T-helper 2 cell treated with Interferon-gamma antibody and Interleukin-4, amounts not matched to agents 100 ng/mL and 5 ng/mL, for 36 hours (primary cell): ENCODE data around the gene KCNIP1. TPM values are rescaled to one million over a fixed set of nuclear protein-coding genes. Genes with fewer than 3 reads are reported as not detected.

Source experiments
- intact Hi-C: fragments of 100-400 bp; cut with micrococcal nuclease; formaldehyde crosslinking; loops from one replicate; pipeline ENCODE4 v1.15.1; 2023
- total RNA-seq: library from RNA; stranded (reverse); gene quantifications from 2 replicates; pipeline ENCODE4 v1.2.3, GENCODE V29; 2022

The KCNIP1 gene
- total RNA-seq, 1 donor from 2014 or later, result not detected

DNA sequence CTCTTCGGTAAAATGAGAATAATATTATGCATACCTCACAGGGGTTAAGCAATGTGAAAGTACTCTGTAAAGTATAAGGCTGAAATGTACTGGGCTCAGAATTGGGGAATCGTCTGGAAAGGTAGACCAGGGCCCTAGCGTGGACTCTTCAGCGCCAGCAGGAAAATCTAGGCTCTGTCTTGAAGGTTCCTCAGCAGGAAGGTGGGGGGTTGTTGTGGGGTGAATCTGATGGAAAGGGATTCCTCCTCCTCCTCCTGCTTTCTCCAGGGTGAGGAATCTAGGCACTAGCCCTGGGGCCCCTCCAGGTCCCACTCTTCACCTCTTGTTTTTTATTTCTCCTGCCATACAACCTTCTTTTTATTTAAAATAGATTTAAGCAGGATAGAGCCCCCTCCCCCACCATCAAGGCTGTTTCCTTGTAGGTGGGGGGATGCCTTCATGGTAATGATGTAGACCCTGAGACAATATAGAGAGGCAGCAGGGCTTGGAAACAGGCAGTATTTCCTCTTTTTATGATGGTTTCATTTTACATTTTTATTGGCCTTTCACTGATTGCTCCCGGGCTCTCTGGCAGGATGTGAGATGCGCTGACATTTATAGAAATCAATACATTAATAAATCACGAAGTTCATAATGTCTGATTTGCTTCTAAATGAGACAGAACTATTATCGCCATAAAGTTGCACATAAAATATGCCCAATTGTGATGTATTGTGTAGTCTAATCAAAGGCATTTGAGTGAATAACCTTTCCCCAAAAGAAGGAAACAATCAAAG lies 200.8 kb downstream of the KCNIP1 start:
- intact Hi-C loops, result no loop called here

GRCh38 chr5:170709640-170710039 lies 205.8 kb downstream of the KCNIP1 start:
- intact Hi-C loops, result no loop called here

DNA sequence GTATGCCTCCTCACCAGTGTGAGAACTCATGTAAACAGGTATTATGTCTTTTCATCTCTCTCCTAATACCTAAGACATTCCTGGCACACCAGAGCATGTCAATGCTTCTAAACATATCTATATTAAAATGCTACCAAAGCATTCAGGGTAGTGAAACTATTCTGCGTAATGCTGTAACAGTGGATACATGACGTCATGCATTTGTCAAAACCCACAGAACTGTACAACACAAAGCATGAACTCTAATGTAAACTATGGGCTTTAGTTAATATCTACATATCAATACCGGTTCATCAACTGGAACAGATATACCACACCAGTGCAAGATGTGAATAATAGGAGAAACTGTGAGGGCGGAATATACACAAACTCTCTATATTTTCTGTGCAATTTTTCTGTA lies 207.5 kb downstream of the KCNIP1 start:
- intact Hi-C loops, result no loop called here

DNA sequence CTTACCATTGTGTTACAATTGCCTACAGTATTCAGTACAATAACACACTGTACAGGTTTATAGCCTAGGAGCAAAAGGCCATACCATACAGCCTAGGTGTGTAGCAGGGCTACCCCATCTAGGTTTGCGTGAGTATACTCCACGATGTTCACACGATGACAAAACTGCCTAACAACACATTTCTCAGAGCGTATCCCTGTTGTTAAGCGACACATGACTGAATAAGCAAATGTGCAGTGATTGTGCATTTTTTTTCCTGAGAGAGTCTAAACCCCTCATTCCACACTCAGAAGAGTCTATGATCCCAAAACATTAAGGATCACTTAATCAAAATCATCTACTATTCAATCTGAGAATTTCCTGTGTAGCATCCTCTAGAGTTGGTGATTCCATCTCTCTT lies 211.3 kb downstream of the KCNIP1 start:
- intact Hi-C loops, result no loop called here

DNA sequence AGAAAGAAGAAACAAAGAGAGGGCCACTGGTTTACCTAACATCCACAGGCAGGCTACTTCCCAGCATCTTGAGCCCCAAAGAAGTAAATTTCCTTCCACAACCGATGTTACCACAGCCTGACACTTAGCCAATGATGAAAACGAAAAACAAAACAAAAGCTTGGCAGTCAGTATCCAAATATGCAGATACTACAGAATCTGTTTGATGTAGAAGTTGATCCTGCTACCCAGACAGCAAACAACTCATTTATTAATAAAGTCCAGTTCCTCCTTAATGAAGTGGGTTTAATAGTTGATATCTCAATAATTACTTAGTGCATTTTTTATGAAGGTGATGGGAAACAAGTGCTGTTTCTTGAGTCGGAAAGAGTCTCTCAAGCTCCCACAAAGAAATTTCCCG lies 212.6 kb downstream of the KCNIP1 start:
- intact Hi-C loops, result no loop called here

- intact Hi-C loops, result no loop called here
Observed at GRCh38 chr5:170719551-170719950, 215.7 kb downstream of the KCNIP1 start.

- intact Hi-C loops, result no loop called here
Observed at GRCh38 chr5:170720179-170720578, 216.4 kb downstream of the KCNIP1 start.

DNA sequence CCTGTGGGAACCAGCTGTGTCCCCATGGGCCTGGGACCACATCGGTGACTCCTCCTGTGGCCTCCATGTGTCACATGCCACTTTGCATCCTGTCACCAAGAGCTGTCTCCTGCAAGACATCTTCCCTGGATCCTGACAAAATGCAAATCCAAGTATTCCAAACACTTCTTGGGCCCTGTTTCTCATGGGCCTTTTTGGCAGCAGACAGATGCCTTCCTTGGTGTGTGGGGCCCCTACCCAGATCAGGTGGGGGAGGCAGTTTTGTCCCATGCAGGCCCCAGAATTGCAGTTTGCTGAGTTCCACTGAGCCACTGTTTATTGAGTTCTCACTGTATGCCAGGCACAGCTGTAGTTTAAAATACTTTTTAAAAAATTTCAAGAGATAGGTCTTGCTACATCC lies 217.2 kb downstream of the KCNIP1 start:
- intact Hi-C loops, result no loop called here

GRCh38 chr5:170721681-170722080 lies 217.9 kb downstream of the KCNIP1 start:
- intact Hi-C loops, result no loop called here

DNA sequence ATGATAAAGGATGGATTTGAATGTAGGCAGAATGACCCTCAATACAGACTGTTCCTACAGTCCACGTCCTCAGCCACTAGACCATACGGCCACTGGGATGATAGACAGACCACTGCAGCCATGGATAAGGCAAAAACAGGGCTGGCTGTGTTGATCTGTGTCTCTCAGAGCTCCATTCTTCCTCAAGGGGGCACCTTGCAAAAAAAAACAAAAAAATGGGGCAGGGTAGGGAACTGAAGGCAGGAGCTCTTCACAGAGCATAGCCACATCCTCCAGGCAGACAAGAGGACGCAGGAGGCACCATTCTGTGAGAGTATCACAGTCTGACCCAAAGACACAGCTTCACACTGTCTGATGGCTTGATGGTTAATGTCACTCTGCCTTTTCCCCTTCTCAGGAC lies 218.5 kb downstream of the KCNIP1 start:
- intact Hi-C loops, result no loop called here

DNA sequence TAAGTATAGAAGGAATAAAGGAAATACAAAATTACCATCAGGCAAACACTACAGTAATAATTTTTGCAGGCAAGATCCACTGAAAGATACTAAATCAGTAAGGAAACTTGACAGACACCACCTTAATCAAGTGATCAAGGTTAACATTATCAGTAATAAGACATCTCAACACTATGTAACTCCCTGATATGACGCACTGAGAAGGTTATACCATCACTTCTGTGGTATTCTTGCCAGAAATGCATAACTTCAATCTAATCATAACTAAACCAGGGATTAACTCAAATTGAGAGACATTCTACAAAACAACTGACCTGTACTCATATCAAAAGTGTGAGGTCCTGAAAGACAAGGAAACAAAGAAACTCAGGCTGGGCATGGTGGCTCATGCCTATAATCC lies 227.2 kb downstream of the KCNIP1 start:
- intact Hi-C loops, result no loop called here

DNA sequence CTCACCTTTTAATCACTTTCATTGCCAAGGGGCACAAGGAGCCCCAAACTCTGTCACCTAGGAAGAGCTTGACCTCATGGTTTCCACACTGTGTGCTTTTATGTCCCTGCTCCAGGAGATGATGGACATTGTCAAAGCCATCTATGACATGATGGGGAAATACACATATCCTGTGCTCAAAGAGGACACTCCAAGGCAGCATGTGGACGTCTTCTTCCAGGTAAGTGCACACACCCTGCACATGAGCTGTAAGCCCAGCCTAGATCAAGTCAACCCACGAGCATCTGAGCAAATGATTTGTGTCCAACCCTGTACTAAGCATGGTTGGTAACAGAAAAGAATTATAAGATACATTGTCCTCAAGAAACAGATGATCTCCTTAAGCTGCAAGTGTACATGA lies 228.9 kb downstream of the KCNIP1 start:
- intact Hi-C loops, result no loop called here

DNA sequence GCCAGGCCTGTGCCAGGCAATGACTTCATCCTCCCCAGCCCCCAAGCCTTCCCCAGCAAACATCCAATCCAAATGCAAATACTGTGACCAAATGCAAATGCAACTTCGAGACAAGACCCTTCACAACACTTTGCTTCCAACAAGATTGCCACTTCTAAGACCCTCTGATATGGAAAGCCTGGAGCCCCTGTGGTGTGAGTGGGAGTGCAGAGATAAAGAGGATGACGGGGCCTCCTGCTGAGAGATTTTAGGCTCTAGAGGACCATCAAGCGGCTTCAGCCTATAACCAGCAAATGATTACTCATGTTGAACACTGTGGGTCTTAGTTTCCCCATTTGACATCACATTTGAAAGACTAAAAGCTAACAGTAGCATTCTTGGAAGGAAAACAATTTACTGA lies 233.1 kb downstream of the KCNIP1 start:
- intact Hi-C loops, result no loop called here

GRCh38 chr5:170737591-170737990 lies 233.8 kb downstream of the KCNIP1 start:
- intact Hi-C loops, result no loop called here

GRCh38 chr5:170738840-170739239 lies 235.0 kb downstream of the KCNIP1 start:
- intact Hi-C loops, result no loop called here

- intact Hi-C loops, result no loop called here
Observed at GRCh38 chr5:170739446-170739845, 235.6 kb downstream of the KCNIP1 start.

DNA sequence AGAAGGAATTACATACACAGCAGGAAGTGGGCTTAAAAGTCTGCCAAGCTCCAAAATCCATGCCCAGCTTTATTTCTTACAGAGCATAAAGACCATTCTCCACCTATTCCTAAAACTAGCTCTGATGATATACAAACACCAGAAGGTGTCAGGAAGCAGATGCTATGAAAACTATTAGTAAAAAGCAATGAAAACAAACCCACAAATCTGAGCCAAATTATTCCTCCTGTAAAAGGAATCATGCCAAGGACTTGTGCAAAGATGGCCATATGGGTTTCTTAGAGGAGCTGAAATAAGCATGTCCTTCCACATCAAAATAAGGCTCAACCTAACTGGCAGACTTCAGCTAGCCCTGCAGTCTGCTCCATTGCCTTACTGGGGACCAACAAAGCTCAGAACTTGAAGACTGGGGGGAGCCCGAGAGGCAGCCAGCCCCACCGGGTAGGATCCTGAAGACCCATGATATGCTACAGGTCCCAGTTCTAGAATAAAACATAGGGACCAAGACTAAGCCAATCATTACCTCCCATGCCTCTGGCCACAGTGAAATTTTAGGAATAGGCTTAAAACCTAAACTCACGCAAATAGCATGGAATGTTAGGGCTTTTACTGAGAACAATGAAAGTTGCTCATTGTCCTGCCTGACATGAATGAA lies 236.9 kb downstream of the KCNIP1 start:
- intact Hi-C loops, result loop anchor here (5.0 kb wide), 1 partner anchor 602 kb away; no protein-coding TSS in a partner anchor

- intact Hi-C loops, result loop anchor here (5.0 kb wide), 1 partner anchor 600 kb away; no protein-coding TSS in a partner anchor
Observed at GRCh38 chr5:170741801-170742200, 238.0 kb downstream of the KCNIP1 start.

DNA sequence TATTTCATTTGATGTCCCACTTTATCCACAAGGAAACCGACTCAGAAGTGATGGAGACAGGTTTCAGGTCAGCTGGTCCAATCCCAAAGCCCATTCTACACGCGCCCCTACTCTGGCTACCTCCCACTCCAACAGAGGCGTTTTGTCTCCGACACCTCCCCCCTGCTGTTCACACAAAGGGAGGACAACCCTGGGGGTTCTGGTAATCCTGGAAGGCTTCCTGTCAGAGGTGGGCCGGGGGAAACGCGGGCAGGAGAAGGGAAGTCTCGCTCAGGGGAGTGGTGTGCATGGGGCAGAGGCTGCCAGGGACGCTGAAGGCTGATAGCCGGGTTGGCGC lies 240.0 kb downstream of the KCNIP1 start:
- intact Hi-C loops, result loop anchor here (5.0 kb wide), 1 partner anchor 598 kb away; no protein-coding TSS in a partner anchor

GRCh38 chr5:170745481-170746071 lies 241.8 kb downstream of the KCNIP1 start:
- intact Hi-C loops, result no loop called here

GRCh38 chr5:170746075-170746960 lies 242.5 kb downstream of the KCNIP1 start:
- intact Hi-C loops, result no loop called here

DNA sequence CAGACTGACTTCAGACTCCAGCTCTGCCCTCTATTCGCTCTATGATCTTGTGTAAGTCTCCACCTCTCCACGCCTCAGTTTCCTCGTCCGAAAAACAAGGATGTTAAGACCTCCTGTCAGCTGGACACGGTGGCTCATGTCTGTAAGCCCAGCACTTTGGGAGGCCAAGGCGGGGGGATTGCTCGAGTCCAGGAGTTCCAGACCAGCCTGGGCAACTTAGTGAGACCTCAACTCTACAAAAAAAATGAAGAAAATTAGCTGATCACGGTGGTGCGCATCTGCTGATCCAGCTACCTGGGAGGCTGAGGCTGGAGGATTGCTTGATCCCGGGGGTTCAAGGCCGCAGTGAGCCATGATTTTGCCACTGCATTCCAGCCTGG lies 243.1 kb downstream of the KCNIP1 start:
- intact Hi-C loops, result no loop called here
